HG03095 (cell line): Measurements from ENCODE around the gene DNAH1.

ENCODE experiments used
- ATAC-seq: cut with Tn5 transposase; IDR thresholded peaks from one replicate; pipeline ENCODE4 v1.9.1; 2021; ENCODE audit warnings: moderate library complexity; ENCODE audit not compliant: unreplicated experiment

DNAH1 gene

DNA sequence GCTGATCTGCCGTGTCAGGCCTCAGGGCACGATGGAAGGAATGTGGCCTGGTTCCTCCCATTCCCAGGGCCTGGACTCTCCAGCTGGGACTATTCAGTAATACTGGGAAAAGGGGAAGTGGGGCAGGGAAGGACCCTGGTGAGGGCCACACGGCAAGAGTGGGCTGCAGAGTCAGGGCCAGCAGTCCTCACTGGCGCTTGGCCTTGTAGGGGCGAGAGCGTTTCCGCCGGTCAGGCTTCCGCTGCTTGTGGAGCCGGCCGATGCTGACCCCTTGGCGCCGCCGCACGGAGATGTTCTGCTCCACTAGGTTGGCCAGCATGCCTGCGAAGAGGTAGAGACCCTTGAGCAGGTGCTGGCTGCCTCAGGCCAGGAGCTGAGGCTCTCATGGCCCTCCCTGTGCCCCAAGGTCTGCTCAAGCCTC lies 86.0 kb downstream of the DNAH1 start:
- ATAC-seq: no peak

GRCh38 chr3:52402706-52403270 lies 86.7 kb downstream of the DNAH1 start:
- no peak for ATAC-seq

GRCh38 chr3:52403271-52403841 lies 87.2 kb downstream of the DNAH1 start:
- no peak for ATAC-seq

DNA sequence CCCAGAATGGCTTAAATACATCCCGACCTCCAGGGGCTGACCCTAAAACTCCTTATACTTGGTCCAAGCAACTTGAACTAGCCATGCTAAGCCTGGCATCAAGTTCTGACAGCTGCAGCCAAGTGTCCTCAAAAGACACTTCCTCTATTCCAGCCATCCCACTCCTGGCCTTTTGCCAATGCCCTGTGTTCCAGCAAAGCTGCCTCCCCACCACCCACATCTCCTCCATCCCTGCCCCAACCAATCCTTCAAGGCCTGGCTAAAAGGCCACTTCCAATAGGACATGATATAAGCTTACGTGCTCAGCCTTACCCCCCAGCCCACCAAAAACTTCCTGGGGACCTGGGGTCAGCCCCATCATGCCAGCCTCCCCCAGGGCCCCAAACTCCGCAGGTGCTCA lies 87.8 kb downstream of the DNAH1 start:
- no peak for ATAC-seq

GRCh38 chr3:52404391-52404790 lies 88.3 kb downstream of the DNAH1 start:
- no peak for ATAC-seq

- ATAC-seq: no peak
Observed at GRCh38 chr3:52405066-52405465, 88.9 kb downstream of the DNAH1 start.

GRCh38 chr3:52405601-52406110 lies 89.5 kb downstream of the DNAH1 start:
- no peak for ATAC-seq

- no peak for ATAC-seq
Observed at GRCh38 chr3:52406231-52406661, 90.1 kb downstream of the DNAH1 start.

DNA sequence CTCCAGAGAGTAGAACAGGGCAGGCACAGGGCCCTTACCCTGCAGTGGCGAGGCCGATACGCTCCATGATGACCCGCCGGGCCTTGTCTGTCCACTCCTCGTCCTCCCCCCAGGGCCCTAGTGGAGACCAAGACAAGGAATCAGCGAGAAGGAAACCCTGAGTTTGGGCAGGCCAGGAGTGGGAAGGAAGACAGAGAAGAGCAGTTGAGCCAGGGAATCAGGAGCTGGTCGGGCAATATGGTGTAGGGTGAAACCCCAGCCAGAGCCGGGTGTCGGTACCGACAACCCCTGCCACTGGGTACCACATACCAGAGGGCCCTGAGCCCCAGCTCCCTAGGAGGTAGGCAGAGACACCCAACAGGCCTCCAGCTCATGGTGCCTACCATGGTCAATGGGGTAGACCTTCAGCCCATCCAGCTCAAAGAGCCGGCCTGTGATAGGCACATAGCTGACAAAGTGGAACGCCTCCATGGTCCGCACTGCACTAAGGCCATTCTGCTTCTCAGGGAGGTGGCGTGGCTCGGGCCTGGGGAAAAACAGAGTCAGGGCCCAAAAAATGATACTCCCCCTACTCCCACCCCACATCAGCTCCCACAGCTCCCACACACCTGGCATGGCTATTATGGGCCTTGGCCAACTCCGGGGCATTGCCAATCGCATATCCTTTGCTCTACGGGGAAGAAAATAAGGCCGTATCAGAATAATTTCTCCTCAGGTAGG lies 90.8 kb downstream of the DNAH1 start:
- ATAC-seq: no peak

- no peak for ATAC-seq
Observed at GRCh38 chr3:52407779-52408178, 91.7 kb downstream of the DNAH1 start.

DNA sequence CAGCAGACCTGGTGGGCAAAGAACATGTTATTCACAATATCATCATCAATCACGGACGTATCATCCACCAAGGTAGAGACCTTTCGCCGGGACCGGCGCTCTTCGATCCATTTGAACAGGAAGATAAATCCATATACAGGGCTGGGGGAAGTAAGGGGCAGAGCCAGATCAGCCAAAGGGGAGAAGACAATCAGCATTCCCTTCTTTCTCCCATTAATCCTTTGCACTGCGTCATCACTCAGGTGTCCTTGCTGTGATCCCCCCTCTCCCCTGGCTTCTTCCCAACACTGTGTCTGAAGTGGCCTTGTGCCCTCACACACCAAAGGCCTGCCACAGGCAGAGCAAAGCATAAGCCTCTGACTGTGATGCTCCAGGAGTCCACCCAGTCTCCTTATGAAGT lies 92.3 kb downstream of the DNAH1 start:
- no peak for ATAC-seq

DNA sequence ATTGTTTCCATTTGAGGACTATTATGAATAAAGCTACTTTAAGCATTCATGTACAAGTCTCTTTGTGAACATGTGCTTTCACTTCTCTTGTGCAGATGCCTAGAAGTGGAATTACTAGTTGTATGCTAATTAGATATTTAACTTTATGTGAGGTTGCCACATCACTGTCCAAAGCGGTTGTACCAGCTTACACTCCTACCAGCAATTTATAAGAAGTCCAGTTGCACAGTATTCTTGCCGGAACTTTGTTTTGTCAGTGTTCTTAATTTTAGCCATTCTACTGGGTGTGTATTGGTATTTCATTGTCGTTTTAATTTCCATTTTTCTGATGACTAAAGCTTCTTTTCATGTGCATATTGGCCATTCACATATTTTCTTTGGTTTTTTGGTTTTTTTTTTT lies 99.7 kb downstream of the DNAH1 start:
- ATAC-seq: no peak

- no peak for ATAC-seq
Observed at GRCh38 chr3:52420388-52420787, 104.3 kb downstream of the DNAH1 start.

- ATAC-seq: no peak
Observed at GRCh38 chr3:52422669-52423068, 106.5 kb downstream of the DNAH1 start.

- ATAC-seq: no peak
Observed at GRCh38 chr3:52423173-52423572, 107.1 kb downstream of the DNAH1 start.

GRCh38 chr3:52428151-52429005 lies 112.3 kb downstream of the DNAH1 start:
- no peak for ATAC-seq

GRCh38 chr3:52429031-52429430 lies 112.9 kb downstream of the DNAH1 start:
- ATAC-seq: no peak

DNA sequence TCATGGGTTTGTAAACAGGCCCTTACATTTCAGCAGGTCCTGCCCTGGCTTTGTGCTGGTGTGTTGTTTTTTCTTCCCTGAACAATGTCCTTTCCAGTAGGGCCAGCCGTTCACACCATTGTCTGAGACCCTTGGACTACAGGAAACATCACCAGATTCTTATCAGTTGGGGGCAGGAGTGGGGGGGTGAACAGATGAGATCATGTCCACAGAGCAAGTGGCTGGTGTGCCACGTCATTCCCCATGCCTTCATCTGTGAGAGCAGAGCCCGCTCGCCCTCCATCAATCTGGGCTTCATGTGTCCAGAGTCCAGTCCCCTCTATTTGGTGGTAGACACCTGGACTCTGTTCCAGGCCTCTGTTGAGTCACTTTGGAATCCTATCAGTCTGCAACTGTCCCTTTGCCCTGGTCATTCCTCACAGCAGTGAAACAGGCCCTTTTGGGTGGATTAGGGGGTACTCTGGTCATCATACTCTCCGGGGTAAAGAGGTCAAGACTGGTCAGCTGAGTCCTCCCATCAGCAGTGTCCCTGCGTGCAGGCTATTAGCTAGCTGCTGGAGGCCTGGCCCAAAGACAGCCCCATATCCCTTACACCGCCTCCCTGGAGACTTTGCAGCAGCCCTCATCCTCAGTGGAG lies 113.8 kb downstream of the DNAH1 start:
- ATAC-seq: no peak

- no peak for ATAC-seq
Observed at GRCh38 chr3:52430416-52430810, 114.3 kb downstream of the DNAH1 start.

GRCh38 chr3:52431459-52432223 lies 115.5 kb downstream of the DNAH1 start:
- ATAC-seq: no peak
